HG03103 (cell line): ENCODE data around the gene UBE2G1.
"Not testable (repeated sequence)": the region's sequence is repeated elsewhere in the genome, so short reads cannot be mapped to it uniquely, and the experiment has no call there.

Source experiments
- ATAC-seq: cut with Tn5 transposase; IDR thresholded peaks from one replicate; pipeline ENCODE4 v1.9.1; 2021; ENCODE audit warnings: low read depth; ENCODE audit not compliant: unreplicated experiment

Gene UBE2G1

GRCh38 chr17:4256952-4257351 is 109.5 kb downstream of the UBE2G1 start:
- ATAC-seq: no peak

- not testable (repeated sequence) for ATAC-seq
Observed at GRCh38 chr17:4255271-4255670, 111.2 kb downstream of the UBE2G1 start.

- no peak for ATAC-seq
Observed at GRCh38 chr17:4250887-4251286, 115.6 kb downstream of the UBE2G1 start.

GRCh38 chr17:4249452-4250029 is 116.9 kb downstream of the UBE2G1 start:
- no peak for ATAC-seq

- no peak for ATAC-seq
Observed at GRCh38 chr17:4248504-4249277, 117.8 kb downstream of the UBE2G1 start.

GRCh38 chr17:4247971-4248388 is 118.5 kb downstream of the UBE2G1 start:
- ATAC-seq: no peak

GRCh38 chr17:4247361-4247970 is 119.0 kb downstream of the UBE2G1 start:
- no peak for ATAC-seq

GRCh38 chr17:4246674-4247073 is 119.8 kb downstream of the UBE2G1 start:
- no peak for ATAC-seq

- ATAC-seq: no peak
Observed at GRCh38 chr17:4241535-4241934, 124.9 kb downstream of the UBE2G1 start.

GRCh38 chr17:4236456-4236855 is 130.0 kb downstream of the UBE2G1 start:
- no peak for ATAC-seq

GRCh38 chr17:4235372-4236279 is 130.8 kb downstream of the UBE2G1 start:
- no peak for ATAC-seq

GRCh38 chr17:4234401-4234800 is 132.1 kb downstream of the UBE2G1 start:
- ATAC-seq: no peak

- no peak for ATAC-seq
Observed at GRCh38 chr17:4233668-4234258, 132.7 kb downstream of the UBE2G1 start.

GRCh38 chr17:4232168-4232813 is 134.2 kb downstream of the UBE2G1 start:
- ATAC-seq: no peak

- no peak for ATAC-seq
Observed at GRCh38 chr17:4229627-4230541, 136.6 kb downstream of the UBE2G1 start.

GRCh38 chr17:4221899-4222659 is 144.4 kb downstream of the UBE2G1 start:
- no peak for ATAC-seq

GRCh38 chr17:4221163-4221562 is 145.3 kb downstream of the UBE2G1 start:
- ATAC-seq: no peak

GRCh38 chr17:4220655-4221054 is 145.8 kb downstream of the UBE2G1 start:
- no peak for ATAC-seq
